ENCODE results near the gene TLR5. TPM values are rescaled to one million over a fixed set of nuclear protein-coding genes. Genes with fewer than 3 reads are reported as not detected.

The TLR5 gene
- total RNA-seq, 6 donors from 2014 or later, result 4.1 to 30.4 (median 14.8) TPM

GRCh38 chr1:223059526-223059925 is 83.5 kb downstream of the TLR5 start:
- Histone ChIP-seq H3K9me3 (no peaks in the 10 kb centered on the region), H3K36me3 (no peaks in the 10 kb centered on the region), H3K27me3 (no peaks in the 10 kb centered on the region), H3K4me3 (no peak overlapping the region), H3K4me1 (no peaks in the 10 kb centered on the region), H3K27ac (no peak overlapping the region)
- DNase-seq (no peak), ATAC-seq (ENCODE audit: low FRiP score in 2 of 2) (no peak)
- TF ChIP-seq EP300 (IDR thresholded peaks at IDR 0.05) (no peak), CTCF (IDR thresholded peaks at IDR 0.05) (no peak), POLR2A (IDR thresholded peaks at IDR 0.05) (no peak), POLR2AphosphoS5 (IDR thresholded peaks at IDR 0.05) (no peak)
- WGBS, 2 donors, result 93 to 96% methylated on average over 9 of the region's 9 CpGs

Other genes starting within 250 kb of the TLR5 start
- gene SUSD4, start 220.9 kb upstream of the TLR5 start, total RNA-seq, result 1 to 10 TPM in 4 of 6 donors, under 1 TPM in 1, not detected in 1; 0.55 to 3.8 (median 2.9) TPM

Data from upper lobe of left lung (tissue), 6 donors.